Loucy (cell line): ENCODE data around the gene HAUS6.

Source experiments
- EZH2phosphoT487 ChIP-seq: fragments of 200-600 bp; IDR thresholded peaks from 2 replicates; pipeline ENCODE4 v1.6.1; 2018; ENCODE audit warnings: antibody characterized with exemption, mild to moderate bottlenecking, moderate library complexity, borderline replicate concordance
- TF ChIP-seq, protein P1 (sequence below): fragments of 200-600 bp; sonication (generic); conservative IDR thresholded peaks from 2 replicates; pipeline ENCODE4 v1.5.1; 2014; ENCODE audit warnings: mild to moderate bottlenecking, antibody characterized with exemption, low read length

DNA sequence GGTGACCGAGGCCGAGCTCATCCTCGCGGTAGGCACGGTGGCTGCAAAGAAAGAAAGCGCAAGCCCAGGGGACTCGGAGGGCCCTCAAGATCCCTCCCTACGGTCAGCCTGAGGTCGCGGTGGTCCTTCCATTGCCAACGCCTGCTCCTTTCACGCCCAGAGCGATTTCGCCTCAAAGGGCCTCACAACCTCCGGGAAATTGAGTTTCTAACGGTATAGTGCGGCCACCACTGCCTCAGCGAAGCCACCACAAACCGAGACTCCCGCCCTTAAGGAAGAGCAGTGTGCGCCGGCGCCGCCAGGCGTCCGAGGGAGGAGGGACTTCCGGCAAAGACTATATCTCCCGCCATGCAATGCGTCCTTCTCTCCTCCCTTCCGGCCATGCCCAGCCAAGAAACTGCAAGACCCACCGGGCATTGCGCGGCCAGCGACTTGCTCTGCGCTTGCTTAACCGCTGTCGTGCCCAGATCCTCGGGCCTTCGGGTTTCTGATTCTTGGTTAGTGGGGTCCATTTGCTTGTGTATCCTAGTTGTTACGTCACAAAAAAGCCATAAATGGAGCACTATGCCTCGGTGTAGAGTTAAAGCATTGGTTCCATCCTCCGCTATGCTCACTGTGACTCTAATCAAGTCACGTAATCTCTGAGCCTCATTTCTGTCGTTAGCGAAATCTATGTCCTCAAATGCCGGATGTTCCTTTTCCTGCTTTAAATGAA, at the start of gene HAUS6:
- TF ChIP-seq, protein P1, sequence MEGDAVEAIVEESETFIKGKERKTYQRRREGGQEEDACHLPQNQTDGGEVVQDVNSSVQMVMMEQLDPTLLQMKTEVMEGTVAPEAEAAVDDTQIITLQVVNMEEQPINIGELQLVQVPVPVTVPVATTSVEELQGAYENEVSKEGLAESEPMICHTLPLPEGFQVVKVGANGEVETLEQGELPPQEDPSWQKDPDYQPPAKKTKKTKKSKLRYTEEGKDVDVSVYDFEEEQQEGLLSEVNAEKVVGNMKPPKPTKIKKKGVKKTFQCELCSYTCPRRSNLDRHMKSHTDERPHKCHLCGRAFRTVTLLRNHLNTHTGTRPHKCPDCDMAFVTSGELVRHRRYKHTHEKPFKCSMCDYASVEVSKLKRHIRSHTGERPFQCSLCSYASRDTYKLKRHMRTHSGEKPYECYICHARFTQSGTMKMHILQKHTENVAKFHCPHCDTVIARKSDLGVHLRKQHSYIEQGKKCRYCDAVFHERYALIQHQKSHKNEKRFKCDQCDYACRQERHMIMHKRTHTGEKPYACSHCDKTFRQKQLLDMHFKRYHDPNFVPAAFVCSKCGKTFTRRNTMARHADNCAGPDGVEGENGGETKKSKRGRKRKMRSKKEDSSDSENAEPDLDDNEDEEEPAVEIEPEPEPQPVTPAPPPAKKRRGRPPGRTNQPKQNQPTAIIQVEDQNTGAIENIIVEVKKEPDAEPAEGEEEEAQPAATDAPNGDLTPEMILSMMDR, result no peak
- TF ChIP-seq EZH2phosphoT487, result no peak
